ENCODE measurements around the gene HNRNPH1. TPM values are rescaled to one million over a fixed set of nuclear protein-coding genes. Genes with fewer than 3 reads are reported as not detected.
A peak's percentile ranks its signal among the peaks of the same experiment; 100 is the strongest.
"Not testable (repeated sequence)": the region's sequence is repeated elsewhere in the genome, so short reads cannot be mapped to it uniquely, and the experiment has no call there.

The HNRNPH1 gene
- polyA plus RNA-seq, 1 donor from 2014 or later = 982 TPM

- H3K79me2 ChIP-seq (replicated peaks; ENCODE audit: insufficient read depth, low read length); H3K9me2 ChIP-seq (ENCODE audit: insufficient read depth, low read length); H3F3A ChIP-seq (ENCODE audit: insufficient read depth, low read length, poor library complexity, severe bottlenecking); H3K36me3 ChIP-seq (ENCODE audit: insufficient read depth, low read length); H2AFZ ChIP-seq (ENCODE audit: low read depth, low read length); H4K20me1 ChIP-seq (ENCODE audit: insufficient read depth); H3K9ac ChIP-seq (ENCODE audit: low read length); H3K4me3 ChIP-seq (ENCODE audit: low read length); H3K27me3 ChIP-seq (ENCODE audit: insufficient read depth, low read depth, low read length); H3K9me3 ChIP-seq (ENCODE audit: low read length); H3K4me2 ChIP-seq (ENCODE audit: low read length); H3K27ac ChIP-seq (ENCODE audit: low read length): not testable (repeated sequence)
Observed at GRCh38 chr5:179634370-179635172, 11.1 kb upstream of the HNRNPH1 start.

GRCh38 chr5:179633501-179634369 lies 10.3 kb upstream of the HNRNPH1 start:
- not testable (repeated sequence) for H3K27ac ChIP-seq (ENCODE audit: low read length); H3F3A ChIP-seq (ENCODE audit: insufficient read depth, low read length, poor library complexity, severe bottlenecking); H3K4me2 ChIP-seq (ENCODE audit: low read length); H3K36me3 ChIP-seq (ENCODE audit: insufficient read depth, low read length); H3K27me3 ChIP-seq (ENCODE audit: insufficient read depth, low read depth, low read length); H3K9me3 ChIP-seq (ENCODE audit: low read length); H3K79me2 ChIP-seq (replicated peaks; ENCODE audit: insufficient read depth, low read length); H2AFZ ChIP-seq (ENCODE audit: low read depth, low read length); H3K9ac ChIP-seq (ENCODE audit: low read length); H3K9me2 ChIP-seq (ENCODE audit: insufficient read depth, low read length); H4K20me1 ChIP-seq (ENCODE audit: insufficient read depth)
- H3K4me3 ChIP-seq (ENCODE audit: low read length) = peak overlapping the region; percentile 51

- no peaks in the 10 kb centered on the region for H3K27me3 ChIP-seq (ENCODE audit: insufficient read depth, low read depth, low read length)
- peaks cover 28% of the 10 kb centered on the region for H4K20me1 ChIP-seq (ENCODE audit: insufficient read depth)
- TF ChIP-seq, protein P1, sequence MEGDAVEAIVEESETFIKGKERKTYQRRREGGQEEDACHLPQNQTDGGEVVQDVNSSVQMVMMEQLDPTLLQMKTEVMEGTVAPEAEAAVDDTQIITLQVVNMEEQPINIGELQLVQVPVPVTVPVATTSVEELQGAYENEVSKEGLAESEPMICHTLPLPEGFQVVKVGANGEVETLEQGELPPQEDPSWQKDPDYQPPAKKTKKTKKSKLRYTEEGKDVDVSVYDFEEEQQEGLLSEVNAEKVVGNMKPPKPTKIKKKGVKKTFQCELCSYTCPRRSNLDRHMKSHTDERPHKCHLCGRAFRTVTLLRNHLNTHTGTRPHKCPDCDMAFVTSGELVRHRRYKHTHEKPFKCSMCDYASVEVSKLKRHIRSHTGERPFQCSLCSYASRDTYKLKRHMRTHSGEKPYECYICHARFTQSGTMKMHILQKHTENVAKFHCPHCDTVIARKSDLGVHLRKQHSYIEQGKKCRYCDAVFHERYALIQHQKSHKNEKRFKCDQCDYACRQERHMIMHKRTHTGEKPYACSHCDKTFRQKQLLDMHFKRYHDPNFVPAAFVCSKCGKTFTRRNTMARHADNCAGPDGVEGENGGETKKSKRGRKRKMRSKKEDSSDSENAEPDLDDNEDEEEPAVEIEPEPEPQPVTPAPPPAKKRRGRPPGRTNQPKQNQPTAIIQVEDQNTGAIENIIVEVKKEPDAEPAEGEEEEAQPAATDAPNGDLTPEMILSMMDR (IDR thresholded peaks at IDR 0.05; ENCODE audit: poor library complexity, severe bottlenecking) = no peak
- TF ChIP-seq MXI1 (conservative IDR thresholded peaks at IDR 0.05; ENCODE audit: poor library complexity, severe bottlenecking) (no peak), RAD21 (conservative IDR thresholded peaks at IDR 0.05) (no peak), TAF1 (IDR thresholded peaks at IDR 0.05; ENCODE audit: low read depth) (no peak), POLR2AphosphoS5 (IDR thresholded peaks at IDR 0.05) (no peak)
- no peak overlapping the region for H3K4me2 ChIP-seq (ENCODE audit: low read length)
- H3F3A ChIP-seq (ENCODE audit: insufficient read depth, low read length, poor library complexity, severe bottlenecking) = no peaks in the 10 kb centered on the region
- H3K9me3 ChIP-seq (ENCODE audit: low read length) = no peaks in the 10 kb centered on the region
- H3K9ac ChIP-seq (ENCODE audit: low read length) = peak overlapping the region; percentile 89
- peak overlapping the region; percentile 99 for H3K4me3 ChIP-seq (ENCODE audit: low read length)
- H3K79me2 ChIP-seq (replicated peaks; ENCODE audit: insufficient read depth, low read length) = peaks cover 33% of the 10 kb centered on the region
- H3K9me2 ChIP-seq (ENCODE audit: insufficient read depth, low read length) = no peaks in the 10 kb centered on the region
- peak overlapping the region; percentile 97 for H3K27ac ChIP-seq (ENCODE audit: low read length)
- peaks cover 17% of the 10 kb centered on the region for H3K36me3 ChIP-seq (ENCODE audit: insufficient read depth, low read length)
- H2AFZ ChIP-seq (ENCODE audit: low read depth, low read length) = no peak overlapping the region
Observed at GRCh38 chr5:179624841-179625271, 1.4 kb upstream of the HNRNPH1 start.

All from neural cell (in vitro differentiated cells).